Measurements from ENCODE around the gene ZMIZ1.

- no peak for TF ChIP-seq YY1 (IDR thresholded peaks at IDR 0.05; ENCODE audit: insufficient read depth, insufficient read length)
- TF ChIP-seq ZNF274 (IDR thresholded peaks at IDR 0.05; ENCODE audit: low read depth, low read length), result no peak
Observed at GRCh38 chr10:79118286-79119202, 49.8 kb downstream of the ZMIZ1 start.

All from NT2/D1 (cell line).